Keratinocyte (primary cell): ENCODE measurements around the gene DIDO1.

Experiments
- EZH2 ChIP-seq: IDR thresholded peaks from one replicate; pipeline ENCODE4 v1.6.1; 2012; ENCODE audit warnings: inconsistent platforms, mild to moderate bottlenecking, low read length, moderate library complexity
- TF ChIP-seq, protein P1 (sequence below), 3 experiments: IDR thresholded peaks in 1 of 3; conservative IDR thresholded peaks in 1 of 3; optimal IDR thresholded peaks in 1 of 3; 2 replicates in 2 of 3; 3 replicates in 1 of 3; pipeline versions ENCODE3 to v1.5.1; 2011; ENCODE audit warnings: low read length in 3 of 3, mild to moderate bottlenecking in 3 of 3, moderate library complexity in 2 of 3, control low read depth in 1 of 3, inconsistent platforms in 1 of 3; ENCODE audit not compliant: insufficient read depth in 2 of 3; ENCODE audit errors: extremely low read depth in 1 of 3

DNA sequence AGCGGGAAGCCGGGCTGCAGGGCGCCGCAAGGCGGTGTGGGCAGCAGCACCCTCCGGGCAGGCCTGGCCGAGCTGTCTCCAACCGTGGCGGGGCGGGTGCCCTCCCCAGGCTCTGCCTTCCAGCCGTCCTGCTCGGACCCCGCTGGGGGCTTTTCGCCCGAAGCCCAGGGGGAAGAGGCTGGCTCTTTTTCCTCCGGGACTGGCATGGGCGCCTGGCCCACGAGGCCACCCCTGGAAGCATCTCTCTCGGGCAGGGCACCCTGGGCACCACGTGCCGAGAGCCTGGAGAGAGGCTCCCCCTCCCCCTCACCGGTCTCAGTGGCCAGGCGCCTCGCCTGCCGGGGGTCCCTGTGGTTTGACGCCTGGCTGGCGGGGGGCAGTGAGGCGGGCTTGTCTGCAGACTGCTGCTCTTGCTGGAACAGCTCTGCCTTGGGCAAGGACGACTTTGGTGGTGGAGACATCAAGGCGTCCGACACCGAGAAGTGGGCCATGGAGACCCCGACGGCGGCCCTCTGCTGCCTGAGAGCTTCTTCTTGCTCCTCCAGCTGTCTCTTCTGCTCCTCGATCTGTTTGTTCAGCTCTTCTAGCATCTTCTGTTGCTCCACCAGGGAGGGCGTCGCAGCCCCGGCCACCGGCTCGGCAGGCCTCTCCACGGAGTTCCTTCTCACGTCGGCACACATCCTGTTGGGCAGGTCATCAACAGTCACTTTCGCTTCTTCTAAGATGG is 45.2 kb downstream of the DIDO1 start:
- TF ChIP-seq, protein P1, sequence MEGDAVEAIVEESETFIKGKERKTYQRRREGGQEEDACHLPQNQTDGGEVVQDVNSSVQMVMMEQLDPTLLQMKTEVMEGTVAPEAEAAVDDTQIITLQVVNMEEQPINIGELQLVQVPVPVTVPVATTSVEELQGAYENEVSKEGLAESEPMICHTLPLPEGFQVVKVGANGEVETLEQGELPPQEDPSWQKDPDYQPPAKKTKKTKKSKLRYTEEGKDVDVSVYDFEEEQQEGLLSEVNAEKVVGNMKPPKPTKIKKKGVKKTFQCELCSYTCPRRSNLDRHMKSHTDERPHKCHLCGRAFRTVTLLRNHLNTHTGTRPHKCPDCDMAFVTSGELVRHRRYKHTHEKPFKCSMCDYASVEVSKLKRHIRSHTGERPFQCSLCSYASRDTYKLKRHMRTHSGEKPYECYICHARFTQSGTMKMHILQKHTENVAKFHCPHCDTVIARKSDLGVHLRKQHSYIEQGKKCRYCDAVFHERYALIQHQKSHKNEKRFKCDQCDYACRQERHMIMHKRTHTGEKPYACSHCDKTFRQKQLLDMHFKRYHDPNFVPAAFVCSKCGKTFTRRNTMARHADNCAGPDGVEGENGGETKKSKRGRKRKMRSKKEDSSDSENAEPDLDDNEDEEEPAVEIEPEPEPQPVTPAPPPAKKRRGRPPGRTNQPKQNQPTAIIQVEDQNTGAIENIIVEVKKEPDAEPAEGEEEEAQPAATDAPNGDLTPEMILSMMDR (optimal IDR thresholded peaks at IDR 0.05 in 1 of 3, IDR thresholded peaks at IDR 0.05 in 1 of 3, conservative IDR thresholded peaks at IDR 0.05 in 1 of 3; ENCODE audit: extremely low read depth in 1 of 3, insufficient read depth in 2 of 3, low read length in 3 of 3) = no peak
- no peak for TF ChIP-seq EZH2
